ENCODE results near the gene GZMM. TPM values are rescaled to one million over a fixed set of nuclear protein-coding genes. Genes with fewer than 3 reads are reported as not detected.

Gene GZMM
- total and polyA plus RNA-seq, 2 of the 13 experiments (the other 11 are each of a cell fraction or from before 2014, with no cell fraction given) = 0.07 TPM; not detected in 1

DNA sequence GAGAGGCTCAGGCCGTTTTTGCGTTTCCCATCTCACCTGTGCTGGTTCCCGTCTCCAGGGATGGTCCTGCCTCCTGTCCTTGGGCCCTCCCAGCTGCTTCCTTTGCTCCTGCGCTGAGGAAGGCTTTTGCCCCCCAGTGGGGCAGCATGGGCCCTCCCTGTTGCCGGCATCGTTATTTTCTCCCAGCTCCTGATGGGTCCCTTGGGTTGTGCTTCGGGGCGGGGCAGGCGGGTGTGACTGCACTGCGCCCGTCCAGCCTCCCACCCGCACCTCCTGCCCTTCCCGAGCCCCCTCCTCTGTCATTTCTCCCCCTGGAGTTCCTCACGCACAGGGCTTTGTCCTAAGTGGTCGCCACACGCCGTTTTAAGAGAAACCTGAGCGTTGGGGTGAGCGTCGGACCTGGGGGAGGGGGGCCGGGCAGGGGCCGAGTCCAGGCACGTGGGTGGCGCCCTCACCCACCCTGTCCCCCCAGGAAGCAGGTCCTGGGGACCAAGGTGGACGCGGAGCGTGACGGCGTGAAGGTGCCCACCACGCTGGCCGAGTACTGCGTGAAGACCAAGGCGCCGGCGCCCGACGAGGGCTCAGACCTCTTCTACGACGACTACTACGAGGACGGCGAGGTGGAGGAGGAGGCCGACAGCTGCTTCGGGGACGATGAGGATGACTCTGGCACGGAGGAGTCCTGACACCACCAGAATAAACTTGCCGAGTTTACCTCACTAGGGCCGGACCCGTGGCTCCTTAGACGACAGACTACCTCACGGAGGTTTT is 2.8 kb upstream of the GZMM start:
- Histone ChIP-seq H3K79me2 (ENCODE audit: insufficient read depth, low read length) (no peaks in the 10 kb centered on the region), H4K20me1 (ENCODE audit: insufficient read depth, low read length) (peaks cover 6% of the 10 kb centered on the region; the same call in 1 of the 2 replicates), H3K4me1 (ENCODE audit: insufficient read depth, low read length) (no peaks in the 10 kb centered on the region), H3K4me2 (ENCODE audit: low read depth, low read length) (no peak overlapping the region), H3K27ac (ENCODE audit: extremely low read length, insufficient read depth, low read length) (no peak overlapping the region), H3K36me3 (replicated peaks in 1 of 2; ENCODE audit: control insufficient read depth in 1 of 2, insufficient read depth in 2 of 2, low read length in 2 of 2) (peaks cover 10 to 39% of the 10 kb centered on the region in 2 experiments; a peak in 4 of 5 replicates), H3K27me3 (ENCODE audit: control insufficient read depth in 1 of 2, insufficient read depth in 2 of 2, low read length in 2 of 2) (no peaks in the 10 kb centered on the region), H3K9ac (ENCODE audit: insufficient read depth, low read depth, low read length) (no peak overlapping the region), H3K9me3 (ENCODE audit: low read length) (no peaks in the 10 kb centered on the region), H2AFZ (ENCODE audit: low read length) (no peak overlapping the region), H3K4me3 (replicated peaks in 1 of 3; ENCODE audit: insufficient read depth in 1 of 3, low read depth in 2 of 3, low read length in 3 of 3) (no peak overlapping the region)
- in situ Hi-C loops (cut with HindIII; ENCODE audit: extremely low pct_ligation_motif_present, low pct_unique_long_range_greater_than_20kb) = no loop called here
- intact Hi-C loops (cut with micrococcal nuclease; ENCODE audit: unreplicated experiment) = no loop called here
- POLR2A ChIA-PET = interaction anchor here (1.4 kb wide), 1 partner anchor 10 kb away, joined by 5 read pairs; no protein-coding TSS in a partner anchor
- TF ChIP-seq, protein P1, sequence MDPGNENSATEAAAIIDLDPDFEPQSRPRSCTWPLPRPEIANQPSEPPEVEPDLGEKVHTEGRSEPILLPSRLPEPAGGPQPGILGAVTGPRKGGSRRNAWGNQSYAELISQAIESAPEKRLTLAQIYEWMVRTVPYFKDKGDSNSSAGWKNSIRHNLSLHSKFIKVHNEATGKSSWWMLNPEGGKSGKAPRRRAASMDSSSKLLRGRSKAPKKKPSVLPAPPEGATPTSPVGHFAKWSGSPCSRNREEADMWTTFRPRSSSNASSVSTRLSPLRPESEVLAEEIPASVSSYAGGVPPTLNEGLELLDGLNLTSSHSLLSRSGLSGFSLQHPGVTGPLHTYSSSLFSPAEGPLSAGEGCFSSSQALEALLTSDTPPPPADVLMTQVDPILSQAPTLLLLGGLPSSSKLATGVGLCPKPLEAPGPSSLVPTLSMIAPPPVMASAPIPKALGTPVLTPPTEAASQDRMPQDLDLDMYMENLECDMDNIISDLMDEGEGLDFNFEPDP (CRISPR knock-in tag; conservative IDR thresholded peaks at IDR 0.05) = no peak
- TF ChIP-seq AGO2 (optimal IDR thresholded peaks at IDR 0.05; ENCODE audit: low read depth, low read length) (peak; percentile 23), RBFOX2 (IDR thresholded peaks at IDR 0.05; ENCODE audit: low read depth, low read length) (0 out of 2 replicates have a peak, but pooled peaks have one; percentile 36)
- FAIRE-seq (no peak), ATAC-seq (no peak), DNase-seq (ENCODE audit: low spot score) (no peak)
- TSS peak; percentile 38 for BruUV-seq (replicated peaks)
- CTCF ChIA-PET (ENCODE audit: low intra/inter-chr PET ratio, low total read pairs) = no interaction called here
- 96% methylated on average over 51 of the region's 51 CpGs for WGBS (ENCODE audit: low lambda C conversion rate)

DNA sequence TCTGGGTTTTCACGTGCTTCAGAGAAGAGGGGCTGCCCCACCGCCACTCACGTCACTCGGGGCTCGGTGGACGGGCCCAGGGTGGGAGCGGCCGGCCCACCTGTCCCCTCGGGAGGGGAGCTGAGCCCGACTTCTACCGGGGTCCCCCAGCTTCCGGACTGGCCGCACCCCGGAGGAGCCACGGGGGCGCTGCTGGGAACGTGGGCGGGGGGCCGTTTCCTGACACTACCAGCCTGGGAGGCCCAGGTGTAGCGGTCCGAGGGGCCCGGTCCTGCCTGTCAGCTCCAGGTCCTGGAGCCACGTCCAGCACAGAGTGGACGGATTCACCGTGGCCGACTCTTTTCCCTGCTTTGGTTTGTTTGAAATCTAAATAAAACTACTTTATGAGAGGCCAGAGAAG is 2.2 kb upstream of the GZMM start:
- H3K9ac ChIP-seq (ENCODE audit: insufficient read depth, low read depth, low read length) = no peak overlapping the region
- no peak overlapping the region for H3K4me2 ChIP-seq (ENCODE audit: low read depth, low read length)
- DNase-seq (ENCODE audit: low spot score) (no peak), FAIRE-seq (no peak), ATAC-seq (no peak)
- WGBS (ENCODE audit: low lambda C conversion rate) = 97% methylated on average over 26 of the region's 26 CpGs
- H2AFZ ChIP-seq (ENCODE audit: low read length) = no peak overlapping the region
- BruUV-seq (replicated peaks) = no TSS peak
- intact Hi-C loops (cut with micrococcal nuclease; ENCODE audit: unreplicated experiment) (no loop called here), in situ Hi-C loops (cut with HindIII; ENCODE audit: extremely low pct_ligation_motif_present, low pct_unique_long_range_greater_than_20kb) (no loop called here)
- no peak overlapping the region for H3K27ac ChIP-seq (ENCODE audit: extremely low read length, insufficient read depth, low read length)
- no peaks in the 10 kb centered on the region for H3K79me2 ChIP-seq (ENCODE audit: insufficient read depth, low read length)
- no peak overlapping the region for H3K4me3 ChIP-seq (replicated peaks in 1 of 3; ENCODE audit: insufficient read depth in 1 of 3, low read depth in 2 of 3, low read length in 3 of 3)
- CTCF ChIA-PET (ENCODE audit: low intra/inter-chr PET ratio, low total read pairs) = no interaction called here
- peaks cover 6 to 32% of the 10 kb centered on the region in 2 experiments; a peak in 4 of 5 replicates for H3K36me3 ChIP-seq (replicated peaks in 1 of 2; ENCODE audit: control insufficient read depth in 1 of 2, insufficient read depth in 2 of 2, low read length in 2 of 2)
- no peaks in the 10 kb centered on the region for H3K4me1 ChIP-seq (ENCODE audit: insufficient read depth, low read length)
- peaks cover 6% of the 10 kb centered on the region; the same call in 1 of the 2 replicates for H4K20me1 ChIP-seq (ENCODE audit: insufficient read depth, low read length)
- no peaks in the 10 kb centered on the region for H3K27me3 ChIP-seq (ENCODE audit: control insufficient read depth in 1 of 2, insufficient read depth in 2 of 2, low read length in 2 of 2)
- no peaks in the 10 kb centered on the region for H3K9me3 ChIP-seq (ENCODE audit: low read length)
- POLR2A ChIA-PET = interaction anchor here (1.3 to 1.4 kb wide), 4 partner anchors 8 to 92 kb away, joined by 4 to 5 read pairs (median 4); partner anchors contain the start of gene POLRMT
- no peak for TF ChIP-seq ZNF569 (CRISPR knock-in tag; IDR thresholded peaks at IDR 0.05; ENCODE audit: borderline replicate concordance)
- TF ChIP-seq, protein P2, sequence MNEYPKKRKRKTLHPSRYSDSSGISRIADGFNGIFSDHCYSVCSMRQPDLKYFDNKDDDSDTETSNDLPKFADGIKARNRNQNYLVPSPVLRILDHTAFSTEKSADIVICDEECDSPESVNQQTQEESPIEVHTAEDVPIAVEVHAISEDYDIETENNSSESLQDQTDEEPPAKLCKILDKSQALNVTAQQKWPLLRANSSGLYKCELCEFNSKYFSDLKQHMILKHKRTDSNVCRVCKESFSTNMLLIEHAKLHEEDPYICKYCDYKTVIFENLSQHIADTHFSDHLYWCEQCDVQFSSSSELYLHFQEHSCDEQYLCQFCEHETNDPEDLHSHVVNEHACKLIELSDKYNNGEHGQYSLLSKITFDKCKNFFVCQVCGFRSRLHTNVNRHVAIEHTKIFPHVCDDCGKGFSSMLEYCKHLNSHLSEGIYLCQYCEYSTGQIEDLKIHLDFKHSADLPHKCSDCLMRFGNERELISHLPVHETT (CRISPR knock-in tag; conservative IDR thresholded peaks at IDR 0.05) = no peak
- TF ChIP-seq ERF (CRISPR knock-in tag; IDR thresholded peaks at IDR 0.05) = no peak
- TF ChIP-seq KLF9 (CRISPR knock-in tag; IDR thresholded peaks at IDR 0.05; ENCODE audit: low read depth) = no peak
- no peak for TF ChIP-seq ZNF549 (CRISPR knock-in tag; IDR thresholded peaks at IDR 0.05)
- TF ChIP-seq, protein P3, sequence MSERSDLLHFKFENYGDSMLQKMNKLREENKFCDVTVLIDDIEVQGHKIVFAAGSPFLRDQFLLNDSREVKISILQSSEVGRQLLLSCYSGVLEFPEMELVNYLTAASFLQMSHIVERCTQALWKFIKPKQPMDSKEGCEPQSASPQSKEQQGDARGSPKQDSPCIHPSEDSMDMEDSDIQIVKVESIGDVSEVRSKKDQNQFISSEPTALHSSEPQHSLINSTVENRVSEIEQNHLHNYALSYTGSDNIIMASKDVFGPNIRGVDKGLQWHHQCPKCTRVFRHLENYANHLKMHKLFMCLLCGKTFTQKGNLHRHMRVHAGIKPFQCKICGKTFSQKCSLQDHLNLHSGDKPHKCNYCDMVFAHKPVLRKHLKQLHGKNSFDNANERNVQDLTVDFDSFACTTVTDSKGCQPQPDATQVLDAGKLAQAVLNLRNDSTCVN (CRISPR knock-in tag; IDR thresholded peaks at IDR 0.05; ENCODE audit: borderline replicate concordance) = no peak
- TF ChIP-seq, protein P4, sequence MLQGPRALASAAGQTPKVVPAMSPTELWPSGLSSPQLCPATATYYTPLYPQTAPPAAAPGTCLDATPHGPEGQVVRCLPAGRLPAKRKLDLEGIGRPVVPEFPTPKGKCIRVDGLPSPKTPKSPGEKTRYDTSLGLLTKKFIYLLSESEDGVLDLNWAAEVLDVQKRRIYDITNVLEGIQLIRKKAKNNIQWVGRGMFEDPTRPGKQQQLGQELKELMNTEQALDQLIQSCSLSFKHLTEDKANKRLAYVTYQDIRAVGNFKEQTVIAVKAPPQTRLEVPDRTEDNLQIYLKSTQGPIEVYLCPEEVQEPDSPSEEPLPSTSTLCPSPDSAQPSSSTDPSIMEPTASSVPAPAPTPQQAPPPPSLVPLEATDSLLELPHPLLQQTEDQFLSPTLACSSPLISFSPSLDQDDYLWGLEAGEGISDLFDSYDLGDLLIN (CRISPR knock-in tag; IDR thresholded peaks at IDR 0.05; ENCODE audit: borderline replicate concordance) = no peak

Data from HepG2 (cell line).